HCT116 (cell line): ENCODE measurements around the gene DCAF17. TPM values are rescaled to one million over a fixed set of nuclear protein-coding genes. Genes with fewer than 3 reads are reported as not detected.

Experiments used
- ATAC-seq: fragments of 200-7000 bp; cut with Tn5 transposase; 2 replicates; pipeline ENCODE4 v1.9.1; 2020; ENCODE audit warnings: mild to moderate bottlenecking, moderate library complexity
- BruUV-seq: library from RNA; stranded (reverse); fragments of 400-500 nt; replicated peaks from 2 replicates; lab custom pipeline; 2021; lab: Mats Ljungman, UMichigan
- CTCF ChIA-PET: fragments of 300-600 bp; sonication (Branson Sonifier 250); formaldehyde crosslinking; loops from one replicate; lab custom pipeline; 2021; ENCODE audit warnings: antibody characterized with exemption; lab: Charles Lee
- POLR2A ChIA-PET: fragments of 300-600, 350-600 bp; sonication (Branson Sonifier 250); formaldehyde crosslinking; loops from one replicate; lab custom pipeline; 2021; ENCODE audit warnings: antibody characterized with exemption; lab: Charles Lee
- RAD21 ChIA-PET, 2 experiments: fragments of 300-600 bp; sonication (Branson Sonifier 250); formaldehyde crosslinking; loops; one replicate each; lab custom pipeline; 2023; ENCODE audit warnings: low total read pairs in 2 of 2; ENCODE audit not compliant: uncharacterized antibody in 2 of 2, unreplicated experiment in 2 of 2, low non-redundant PET in 1 of 2; lab: Charles Lee
- DNase-seq: peaks from one replicate; pipeline ENCODE4 v3.0.0-alpha.2; 2010; ENCODE audit warnings: low read depth, low spot score
- H2AFZ ChIP-seq: fragments of 200-600 bp; shearing (Covaris generic), sonication (generic); 2 replicates; pipeline ENCODE4 v1.6.1; 2017; ENCODE audit warnings: low read depth, mixed run types, mixed read lengths, antibody characterized with exemption, low read length; ENCODE audit not compliant: poor library complexity, severe bottlenecking
- H3K27ac ChIP-seq: 2 replicates; pipeline ENCODE4 v1.5.1; 2012; ENCODE audit warnings: low read depth, low read length
- H3K27me3 ChIP-seq: fragments of 200-600 bp; sonication (generic); 2 replicates; pipeline ENCODE4 v1.6.1; 2016; ENCODE audit warnings: mixed run types, low read length, mixed read lengths; ENCODE audit not compliant: insufficient read depth
- H3K36me3 ChIP-seq, 2 experiments: fragments of 200-500 bp in 1 of 2; fragments of 200-600 bp in 1 of 2; sonication (Bioruptor generic) in 1 of 2; sonication (generic) in 1 of 2; 2 replicates each; pipeline versions ENCODE4 v1.5.1 to v1.6.1; 2014 to 2016; ENCODE audit warnings: low read length in 2 of 2, inconsistent platforms in 1 of 2, mixed read lengths in 1 of 2, mixed run types in 1 of 2; ENCODE audit not compliant: insufficient read depth in 2 of 2, control insufficient read depth in 1 of 2
- H3K4me1 ChIP-seq, 2 experiments: fragments of 200-600 bp in 1 of 2; sonication (generic) in 1 of 2; 2 replicates each; pipeline versions ENCODE4 v1.5.1 to v1.6.1; 2012 to 2017; ENCODE audit warnings: low read length in 2 of 2, inconsistent platforms in 1 of 2, mild to moderate bottlenecking in 1 of 2, mixed read lengths in 1 of 2, mixed run types in 1 of 2, moderate library complexity in 1 of 2; ENCODE audit not compliant: insufficient read depth in 2 of 2, control insufficient read depth in 1 of 2
- H3K4me2 ChIP-seq: fragments of 200-600 bp; sonication (generic); 2 replicates; pipeline ENCODE4 v1.6.1; 2017; ENCODE audit warnings: mixed run types, low read length, mixed read lengths
- H3K4me3 ChIP-seq, 2 experiments: fragments of 200-600 bp in 1 of 2; sonication (generic) in 1 of 2; replicated peaks in 1 of 2; 2 replicates each; pipeline ENCODE4 v1.5.1; 2011 to 2016; ENCODE audit warnings: low read length in 2 of 2, control low read depth in 1 of 2, low read depth in 1 of 2, mild to moderate bottlenecking in 1 of 2, mixed read lengths in 1 of 2, mixed run types in 1 of 2
- H3K79me2 ChIP-seq: fragments of 200-600 bp; sonication (generic); 2 replicates; pipeline ENCODE4 v1.6.1; 2017; ENCODE audit warnings: mild to moderate bottlenecking, mixed run types, low read length, moderate library complexity, mixed read lengths; ENCODE audit not compliant: insufficient read depth
- H3K9ac ChIP-seq: fragments of 200-600 bp; sonication (generic); 2 replicates; pipeline ENCODE4 v1.6.1; 2016; ENCODE audit warnings: low read length, mixed read lengths
- H3K9me2 ChIP-seq: fragments of 200-600 bp; sonication (generic), shearing (Covaris generic); 2 replicates; pipeline ENCODE4 v1.6.1; 2017; ENCODE audit warnings: mixed run types, mild to moderate bottlenecking, moderate library complexity; ENCODE audit not compliant: insufficient read depth
- H3K9me3 ChIP-seq, 2 experiments: fragments of 200-500 bp in 1 of 2; fragments of 200-600 bp in 1 of 2; sonication (Bioruptor generic) in 1 of 2; sonication (generic) in 1 of 2; 2 replicates each; pipeline ENCODE4 v1.6.1; 2014 to 2017; ENCODE audit warnings: low read length in 2 of 2, mixed read lengths in 2 of 2, inconsistent platforms in 1 of 2, low read depth in 1 of 2, mild to moderate bottlenecking in 1 of 2, mixed run types in 1 of 2, moderate library complexity in 1 of 2; ENCODE audit not compliant: control insufficient read depth in 1 of 2, insufficient read depth in 1 of 2
- H4K20me1 ChIP-seq: fragments of 200-600 bp; sonication (generic), shearing (Covaris generic); 2 replicates; pipeline ENCODE4 v1.6.1; 2017; ENCODE audit warnings: mixed run types, mild to moderate bottlenecking, moderate library complexity; ENCODE audit not compliant: insufficient read depth
- CTCF ChIP-seq, 3 experiments: fragments of 200-600 bp in 1 of 3; sonication (generic) in 1 of 3; IDR thresholded peaks in 2 of 3; conservative IDR thresholded peaks in 1 of 3; 2 replicates each; pipeline ENCODE4 v1.5.1; 2012 to 2017; ENCODE audit warnings: low read depth in 2 of 3, low read length in 2 of 3, antibody characterized with exemption in 1 of 3, borderline replicate concordance in 1 of 3, control low read depth in 1 of 3, mild to moderate bottlenecking in 1 of 3, mixed read lengths in 1 of 3, mixed run types in 1 of 3, moderate library complexity in 1 of 3; ENCODE audit not compliant: insufficient read depth in 1 of 3
- EGR1 ChIP-seq: IDR thresholded peaks from 2 replicates; pipeline ENCODE4 v1.6.1; 2012; ENCODE audit warnings: low read depth
- ELF1 ChIP-seq: IDR thresholded peaks from 2 replicates; pipeline ENCODE4 v1.6.1; 2012; ENCODE audit warnings: low read depth, borderline replicate concordance
- EZH2phosphoT487 ChIP-seq: fragments of 200-600 bp; IDR thresholded peaks from 2 replicates; pipeline ENCODE4 v1.6.1; 2018; ENCODE audit warnings: antibody characterized with exemption, borderline replicate concordance
- MAX ChIP-seq: IDR thresholded peaks from 2 replicates; pipeline ENCODE4 v1.6.1; 2012
- POLR2A ChIP-seq: IDR thresholded peaks from 2 replicates; pipeline ENCODE4 v1.7.0; 2011; ENCODE audit warnings: borderline replicate concordance; ENCODE audit not compliant: insufficient read depth, insufficient read length; ENCODE audit errors: extremely low read depth
- SP1 ChIP-seq: IDR thresholded peaks from 2 replicates; pipeline ENCODE4 v1.6.1; 2012; ENCODE audit warnings: low read depth
- SRF ChIP-seq: IDR thresholded peaks from 2 replicates; pipeline ENCODE4 v1.6.1; 2012; ENCODE audit warnings: low read depth
- TCF7L2 ChIP-seq: IDR thresholded peaks from 2 replicates; pipeline ENCODE4 v1.7.0; 2011; ENCODE audit warnings: borderline replicate concordance, inconsistent platforms; ENCODE audit not compliant: insufficient read depth, insufficient read length; ENCODE audit errors: extremely low read depth
- YY1 ChIP-seq: IDR thresholded peaks from 2 replicates; pipeline ENCODE4 v1.6.1; 2011; ENCODE audit warnings: low read length, low read depth, moderate library complexity, mild to moderate bottlenecking; ENCODE audit not compliant: insufficient replicate concordance; ENCODE audit errors: extremely low read depth
- ZBTB33 ChIP-seq: IDR thresholded peaks from 2 replicates; pipeline ENCODE4 v1.6.1; 2011; ENCODE audit warnings: mild to moderate bottlenecking, low read length, moderate library complexity; ENCODE audit not compliant: insufficient replicate concordance; ENCODE audit errors: extremely low read depth
- ZNF274 ChIP-seq: fragments of 200-500 bp; sonication (Bioruptor generic); IDR thresholded peaks from 2 replicates; pipeline ENCODE4 v1.6.1; 2014; ENCODE audit warnings: mild to moderate bottlenecking, low read depth, low read length, inconsistent platforms
- intact Hi-C: fragments of 100-400 bp; cut with micrococcal nuclease; formaldehyde crosslinking; loops from 2 replicates; pipeline ENCODE4 v1.10.0; 2022
- total RNA-seq: library from RNA; stranded (reverse); gene quantifications from one replicate; pipeline ENCODE4 v1.2.1, GENCODE V29; 2021; ENCODE audit not compliant: unreplicated experiment

The DCAF17 gene
- total RNA-seq, 1 experiment from 2014 or later = 17.7 TPM

- Histone ChIP-seq H3K4me3 (no peak overlapping the region), H3K9me3 (no peaks in the 10 kb centered on the region), H2AFZ (no peak overlapping the region), H3K36me3 (no peaks in the 10 kb centered on the region), H3K9me2 (no peaks in the 10 kb centered on the region), H3K27ac (no peak overlapping the region), H3K9ac (no peak overlapping the region), H3K27me3 (no peaks in the 10 kb centered on the region), H3K79me2 (peaks cover 32% of the 10 kb centered on the region), H3K4me2 (no peak overlapping the region), H3K4me1 (peaks cover 0 to 4% of the 10 kb centered on the region in 2 experiments; a peak in 2 of 4 replicates), H4K20me1 (no peaks in the 10 kb centered on the region)
- intact Hi-C loops = no loop called here
- no peak for TF ChIP-seq ZBTB33
- no peak for TF ChIP-seq ELF1
- TF ChIP-seq SP1 = no peak
- CTCF ChIA-PET = interaction anchor here (1.5 kb wide), 1 partner anchor 27 kb away, joined by 3 read pairs; no protein-coding TSS in a partner anchor
- ATAC-seq = no peak
- DNase-seq = no peak
- POLR2A ChIA-PET = interaction anchor here (0.7 to 1.2 kb wide), 2 partner anchors 45 to 1305 kb away, joined by 3 to 4 read pairs; partner anchors contain the start of genes DCAF17 and METTL8
- RAD21 ChIA-PET = no interaction called here
- BruUV-seq = no TSS peak
Observed at GRCh38 chr2:171389325-171389724, 44.7 kb upstream of the DCAF17 start.

- Histone ChIP-seq H3K27ac (no peak overlapping the region), H3K4me1 (peaks cover 0 to 4% of the 10 kb centered on the region in 2 experiments; a peak in 2 of 4 replicates), H3K36me3 (no peaks in the 10 kb centered on the region), H3K9me3 (no peaks in the 10 kb centered on the region), H3K4me2 (no peak overlapping the region), H4K20me1 (no peaks in the 10 kb centered on the region), H3K4me3 (no peak overlapping the region), H3K9me2 (no peaks in the 10 kb centered on the region), H3K27me3 (no peaks in the 10 kb centered on the region), H2AFZ (no peak overlapping the region), H3K79me2 (peaks cover 35% of the 10 kb centered on the region), H3K9ac (no peak overlapping the region)
- ChIA-PET POLR2A (no interaction called here), CTCF (interaction anchor here (1.5 kb wide), 1 partner anchor 26 kb away, joined by 3 read pairs; no protein-coding TSS in a partner anchor), RAD21 (no interaction called here)
- no TSS peak for BruUV-seq
- ATAC-seq (no peak), DNase-seq (no peak)
- intact Hi-C loops = no loop called here
- TF ChIP-seq EZH2phosphoT487 (no peak), ZBTB33 (no peak), SRF (no peak), SP1 (no peak), ZNF274 (no peak), POLR2A (no peak), YY1 (no peak), MAX (no peak), ELF1 (no peak), CTCF (IDR thresholded peaks at IDR 0.05 in 2 of 3, conservative IDR thresholded peaks at IDR 0.05 in 1 of 3; ENCODE audit: borderline replicate concordance in 1 of 3, insufficient read depth in 1 of 3, low read depth in 2 of 3, low read length in 2 of 3) (no peak), TCF7L2 (no peak), EGR1 (no peak)
Observed at GRCh38 chr2:171389780-171390179, 44.2 kb upstream of the DCAF17 start.
